Kidney (tissue), 14 donors: Measurements from ENCODE around the gene ANGPTL2. TPM values are rescaled to one million over a fixed set of nuclear protein-coding genes. Genes with fewer than 3 reads are reported as not detected.

Source experiments
- DNase-seq, 5 donors: peaks; one replicate each; pipeline ENCODE4 v3.0.0-alpha.2; 2013 to 2020
- FAIRE-seq: peaks from 2 replicates; lab custom pipeline; 2012; peaks lifted over from hg19 to GRCh38; lab: Jason Lieb, UNC
- H3K27ac ChIP-seq, 2 donors: one replicate each; pipeline ENCODE4 v1.7.0; 2013; ENCODE audit warnings: low read depth in 2 of 2, low read length in 2 of 2, inconsistent platforms in 1 of 2
- H3K27me3 ChIP-seq: one replicate; pipeline ENCODE4 v1.7.1; 2013; ENCODE audit warnings: low read length, inconsistent platforms; ENCODE audit not compliant: control insufficient read depth, insufficient read depth
- H3K36me3 ChIP-seq, 3 donors: one replicate each; pipeline versions ENCODE4 v1.7.0 to v1.7.1; 2013; ENCODE audit warnings: low read length in 3 of 3, control low read depth in 1 of 3, inconsistent platforms in 1 of 3; ENCODE audit not compliant: insufficient read depth in 3 of 3, control insufficient read depth in 2 of 3
- H3K4me1 ChIP-seq, 3 donors: one replicate each; pipeline versions ENCODE4 v1.7.0 to v1.7.1; 2013; ENCODE audit warnings: low read length in 3 of 3, inconsistent platforms in 1 of 3, low read depth in 1 of 3; ENCODE audit not compliant: control insufficient read depth in 2 of 3, insufficient read depth in 2 of 3
- H3K4me3 ChIP-seq, 3 donors: one replicate each; pipeline versions ENCODE4 v1.7.0 to v1.8.1; 2013; ENCODE audit warnings: low read length in 3 of 3, control low read depth in 1 of 3, inconsistent platforms in 1 of 3
- H3K9ac ChIP-seq, 3 donors: one replicate each; pipeline versions ENCODE4 v1.7.0 to v1.7.1; 2013; ENCODE audit warnings: low read length in 3 of 3, control low read depth in 1 of 3, inconsistent platforms in 1 of 3
- H3K9me3 ChIP-seq, 3 donors: one replicate each; pipeline versions ENCODE4 v1.7.0 to v1.7.1; 2013; ENCODE audit warnings: low read length in 3 of 3, control low read depth in 1 of 3, inconsistent platforms in 1 of 3; ENCODE audit not compliant: control insufficient read depth in 2 of 3, insufficient read depth in 1 of 3
- intact Hi-C: fragments of 100-400 bp; cut with DNase I; formaldehyde crosslinking; loops from one replicate; pipeline ENCODE4 v1.11.1; 2022
- polyA plus RNA-seq: library from polyadenylated mRNA; stranded (reverse); fragments of 350-450 nt; fragmentation: Illumina TruSeq; extraction: RNeasy Lipid Tissue Mini Kit (QIAGEN cat#74804); gene quantifications from one replicate; pipeline ENCODE4 v1.2.3, GENCODE V29; 2014; ENCODE audit warnings: low read depth, low replicate concordance; ENCODE audit not compliant: insufficient read depth
- total RNA-seq: library from RNA; stranded (reverse); fragmentation: NEBNext Ultra II Directional; extraction: Animal tissue kit (Norgen Biotek cat#: 25700); gene quantifications from one replicate; pipeline ENCODE4 v1.2.1, GENCODE V29; 2021
- TF ChIP-seq, protein P1 (sequence below): IDR thresholded peaks from 3 replicates; pipeline ENCODE4 v1.5.1; 2012; ENCODE audit warnings: mild to moderate bottlenecking, moderate library complexity, borderline replicate concordance; ENCODE audit not compliant: insufficient read depth; ENCODE audit errors: extremely low read depth
- donor health status: control.
- donor health status: control.
- donor health status: control.
- donor health status: control.
- donor health status: control.
- donor health status: DM: yes; HTN: yes; CAD: no.
- donor health status: Normal renal cell carcinoma (clear cell type).

ANGPTL2 gene
- total and polyA plus RNA-seq, 2 donors from 2014 or later: 4.3 to 12.4 TPM

DNA sequence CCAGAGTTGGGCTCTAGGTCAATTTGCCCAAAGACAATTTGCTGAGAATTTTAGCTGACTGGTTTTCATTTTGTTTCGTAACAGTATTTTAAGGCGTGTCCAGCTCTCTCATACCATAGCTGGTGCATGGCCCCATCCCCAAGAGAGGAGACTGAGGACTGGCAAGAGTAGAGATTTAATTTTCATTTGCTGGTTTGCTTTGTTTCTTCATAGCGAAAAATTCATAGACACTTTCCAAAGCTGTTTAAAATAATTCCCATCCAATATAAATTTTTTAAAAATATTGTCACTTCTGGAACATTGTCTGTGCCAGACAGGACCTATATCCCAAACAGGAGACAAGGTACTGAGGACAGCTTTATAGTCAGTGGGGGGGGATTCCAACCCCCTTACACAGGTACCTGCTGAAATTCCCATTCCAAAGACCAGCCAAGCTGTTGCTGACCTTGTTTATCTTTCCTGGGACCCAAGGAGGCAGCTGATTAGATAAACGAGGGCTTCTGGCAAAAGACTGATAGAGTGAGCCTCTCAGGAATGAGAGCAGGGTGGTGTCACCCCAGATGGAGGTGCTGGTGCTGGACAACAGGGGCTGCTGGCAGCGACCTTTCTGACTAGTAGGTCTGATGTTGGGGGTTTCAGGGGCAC is 6.8 kb upstream of the ANGPTL2 start:
- FAIRE-seq (no peak), DNase-seq (no peak)
- intact Hi-C loops: no loop called here
- H3K4me1 ChIP-seq: peaks cover 0 to 6% (median 4%) of the 10 kb centered on the region in 3 donors
- H3K4me3 ChIP-seq: no peak overlapping the region
- TF ChIP-seq, protein P1, sequence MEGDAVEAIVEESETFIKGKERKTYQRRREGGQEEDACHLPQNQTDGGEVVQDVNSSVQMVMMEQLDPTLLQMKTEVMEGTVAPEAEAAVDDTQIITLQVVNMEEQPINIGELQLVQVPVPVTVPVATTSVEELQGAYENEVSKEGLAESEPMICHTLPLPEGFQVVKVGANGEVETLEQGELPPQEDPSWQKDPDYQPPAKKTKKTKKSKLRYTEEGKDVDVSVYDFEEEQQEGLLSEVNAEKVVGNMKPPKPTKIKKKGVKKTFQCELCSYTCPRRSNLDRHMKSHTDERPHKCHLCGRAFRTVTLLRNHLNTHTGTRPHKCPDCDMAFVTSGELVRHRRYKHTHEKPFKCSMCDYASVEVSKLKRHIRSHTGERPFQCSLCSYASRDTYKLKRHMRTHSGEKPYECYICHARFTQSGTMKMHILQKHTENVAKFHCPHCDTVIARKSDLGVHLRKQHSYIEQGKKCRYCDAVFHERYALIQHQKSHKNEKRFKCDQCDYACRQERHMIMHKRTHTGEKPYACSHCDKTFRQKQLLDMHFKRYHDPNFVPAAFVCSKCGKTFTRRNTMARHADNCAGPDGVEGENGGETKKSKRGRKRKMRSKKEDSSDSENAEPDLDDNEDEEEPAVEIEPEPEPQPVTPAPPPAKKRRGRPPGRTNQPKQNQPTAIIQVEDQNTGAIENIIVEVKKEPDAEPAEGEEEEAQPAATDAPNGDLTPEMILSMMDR: no peak
- peaks cover 2% of the 10 kb centered on the region for H3K27me3 ChIP-seq
- no peak overlapping the region for H3K9ac ChIP-seq
- no peak overlapping the region for H3K27ac ChIP-seq
- no peaks in the 10 kb centered on the region for H3K36me3 ChIP-seq
- H3K9me3 ChIP-seq: no peaks in the 10 kb centered on the region

DNA sequence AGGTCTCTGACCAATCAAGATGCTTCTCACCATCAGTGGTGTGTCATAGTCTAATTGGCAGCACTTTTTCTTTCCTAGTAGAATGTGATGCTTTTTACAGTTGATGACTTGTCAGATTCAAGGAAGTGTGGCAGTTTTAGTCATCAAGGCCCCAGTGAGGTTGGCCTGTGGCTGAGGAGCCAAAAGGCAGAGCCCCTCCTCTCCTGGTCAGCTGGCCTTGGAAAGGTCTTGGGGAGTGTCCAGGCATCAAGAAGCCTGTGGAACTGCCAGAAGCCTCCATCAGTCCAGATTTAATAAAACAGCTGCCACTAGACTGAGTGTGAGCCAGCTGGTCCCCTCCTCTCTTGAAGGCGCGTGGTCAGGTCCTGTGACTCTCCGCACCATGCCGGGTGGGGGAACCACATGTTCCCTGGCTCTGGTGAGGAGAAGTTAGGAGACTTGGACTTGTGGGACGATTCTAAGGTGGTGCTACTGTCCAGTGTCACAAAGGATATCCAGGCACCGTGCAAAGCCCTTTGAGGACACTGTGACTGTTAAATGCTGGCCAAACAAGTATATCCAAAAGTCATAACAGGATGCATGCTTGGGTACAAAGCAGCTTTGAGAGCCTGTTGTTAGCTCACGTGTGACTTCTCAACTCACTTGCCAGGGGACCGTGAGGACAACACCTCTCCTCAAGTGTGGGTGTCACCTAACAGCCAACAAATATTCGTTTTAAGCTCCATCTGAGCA is 6.1 kb upstream of the ANGPTL2 start:
- DNase-seq: peak in 1 of 5 donors; percentile 60
- no peaks in the 10 kb centered on the region for H3K36me3 ChIP-seq
- FAIRE-seq: no peak
- no peak overlapping the region for H3K27ac ChIP-seq
- no peak overlapping the region for H3K4me3 ChIP-seq
- TF ChIP-seq, protein P1: no peak
- no peak overlapping the region for H3K9ac ChIP-seq
- peaks cover 0 to 7% (median 4%) of the 10 kb centered on the region in 3 donors for H3K4me1 ChIP-seq
- intact Hi-C loops: no loop called here
- peaks cover 2% of the 10 kb centered on the region for H3K27me3 ChIP-seq
- no peaks in the 10 kb centered on the region for H3K9me3 ChIP-seq

DNA sequence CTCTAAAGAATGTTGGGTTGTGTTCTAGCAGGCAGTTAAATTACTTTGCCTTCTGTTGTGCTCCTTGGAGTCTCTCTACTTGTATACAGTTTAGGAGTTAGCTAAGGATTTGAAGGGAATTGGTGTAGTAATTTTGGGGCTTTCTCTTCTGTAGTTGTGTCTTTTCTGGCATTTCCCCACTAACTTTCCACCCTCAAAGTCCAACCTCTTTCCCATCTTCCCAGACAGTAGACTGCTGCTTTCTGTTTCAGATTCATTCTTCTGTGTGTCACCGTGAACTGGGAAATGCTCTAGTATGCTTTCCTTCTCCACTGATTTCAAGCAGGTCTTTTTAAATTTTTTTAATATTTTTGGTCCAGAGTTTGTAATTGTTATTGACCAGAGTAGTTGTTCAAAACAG is 4.5 kb upstream of the ANGPTL2 start:
- no peak overlapping the region for H3K27ac ChIP-seq
- H3K4me1 ChIP-seq: peaks cover 4 to 12% (median 10%) of the 10 kb centered on the region in 3 donors
- peaks cover 2% of the 10 kb centered on the region for H3K27me3 ChIP-seq
- no peak for FAIRE-seq
- TF ChIP-seq, protein P1: no peak
- no peak overlapping the region for H3K4me3 ChIP-seq
- H3K9ac ChIP-seq: no peak overlapping the region
- H3K36me3 ChIP-seq: no peaks in the 10 kb centered on the region
- DNase-seq: no peak
- intact Hi-C loops: no loop called here
- H3K9me3 ChIP-seq: no peaks in the 10 kb centered on the region
